ENCODE measurements around the gene EEFSEC.

Gene EEFSEC

DNA sequence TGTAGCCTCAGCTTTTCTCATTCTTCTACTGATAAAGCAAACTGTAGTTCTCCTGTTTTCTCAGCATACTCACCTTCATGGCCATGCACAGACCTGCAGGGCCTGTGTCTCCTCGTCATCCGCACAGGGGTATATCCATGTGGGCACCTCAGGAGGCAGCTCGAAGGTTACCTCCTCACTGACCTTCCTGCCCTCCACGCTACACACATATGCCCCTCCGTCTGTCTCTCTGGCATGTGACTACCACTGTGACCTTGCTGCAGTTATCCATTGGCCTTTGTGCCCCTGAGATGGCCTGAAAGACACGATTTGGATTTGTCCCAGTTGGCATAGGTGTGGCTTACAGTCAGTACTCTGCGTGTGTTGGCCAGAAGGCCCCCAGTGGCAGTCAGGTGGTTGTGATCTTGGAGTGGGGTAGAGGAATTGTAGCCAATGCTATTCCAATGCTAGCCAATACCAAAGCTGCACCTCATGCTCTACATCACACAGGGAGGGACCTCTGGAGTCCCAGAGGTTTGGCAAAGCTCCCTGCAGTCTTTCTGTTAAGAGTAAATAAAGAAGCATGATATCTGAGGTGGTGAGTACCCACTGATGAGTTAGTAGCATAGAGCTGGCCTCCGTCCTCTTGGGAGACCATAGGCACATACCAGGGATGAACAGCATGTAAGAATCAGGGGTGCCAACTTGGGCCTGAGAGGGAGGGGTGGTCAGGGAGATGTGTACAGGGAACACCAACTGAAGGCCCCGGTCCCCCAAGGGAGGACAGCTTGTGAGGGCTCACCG lies 143.4 kb downstream of the EEFSEC start:
- DNase-seq: no peak

- DNase-seq: no peak
Observed at GRCh38 chr3:128297401-128298138, 144.3 kb downstream of the EEFSEC start.

GRCh38 chr3:128301186-128302023 lies 148.1 kb downstream of the EEFSEC start:
- no peak for DNase-seq

DNA sequence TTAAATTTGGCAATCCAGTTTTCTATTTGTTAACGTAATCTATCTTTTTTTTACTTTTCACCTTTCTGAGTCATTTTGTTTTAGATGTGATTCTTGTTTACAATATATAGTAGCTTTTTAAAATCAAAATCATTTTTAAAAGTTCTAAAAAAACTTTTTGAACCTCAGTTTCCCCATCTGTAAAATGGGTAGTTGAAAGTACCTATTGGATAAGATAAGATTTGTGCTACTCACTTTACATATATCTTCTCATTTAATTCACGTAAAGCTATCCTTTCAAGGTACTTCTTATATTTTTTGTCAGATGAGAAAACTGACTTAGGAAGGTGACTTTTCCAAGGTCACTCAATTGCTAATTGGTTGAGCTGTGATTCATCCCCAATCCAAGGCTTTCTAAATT lies 153.2 kb downstream of the EEFSEC start:
- DNase-seq: no peak

DNA sequence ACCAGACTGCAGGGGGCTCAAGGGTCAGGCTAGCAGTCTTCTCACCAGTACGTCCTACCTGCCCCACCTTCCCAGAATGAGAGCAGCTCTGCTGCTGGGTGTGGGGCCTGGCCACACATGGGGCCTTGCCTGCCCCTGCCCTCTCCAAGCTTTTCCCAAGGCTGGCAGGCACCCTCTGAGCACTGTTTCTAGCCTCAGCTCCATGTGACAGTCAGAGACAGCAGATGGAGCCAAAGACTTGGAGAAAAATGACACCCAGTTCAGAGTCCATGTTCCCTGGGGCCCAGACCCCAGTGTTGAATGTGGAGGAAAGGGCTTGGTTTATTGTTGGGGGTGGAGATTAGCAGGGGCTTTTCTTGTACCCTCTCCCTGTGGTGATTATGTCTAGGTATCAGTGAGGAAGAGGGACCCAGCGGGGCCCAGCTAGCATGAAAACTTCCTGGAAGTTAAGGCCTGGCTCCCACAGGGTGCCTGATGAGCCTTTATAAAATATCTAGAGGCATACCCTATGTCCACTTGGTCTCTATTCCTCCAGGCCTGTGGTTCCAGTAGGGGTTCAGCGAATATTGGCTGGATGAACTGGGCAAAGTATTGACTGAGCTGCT lies 153.8 kb downstream of the EEFSEC start:
- no peak for DNase-seq

GRCh38 chr3:128307781-128308469 lies 154.6 kb downstream of the EEFSEC start:
- no peak for DNase-seq

DNA sequence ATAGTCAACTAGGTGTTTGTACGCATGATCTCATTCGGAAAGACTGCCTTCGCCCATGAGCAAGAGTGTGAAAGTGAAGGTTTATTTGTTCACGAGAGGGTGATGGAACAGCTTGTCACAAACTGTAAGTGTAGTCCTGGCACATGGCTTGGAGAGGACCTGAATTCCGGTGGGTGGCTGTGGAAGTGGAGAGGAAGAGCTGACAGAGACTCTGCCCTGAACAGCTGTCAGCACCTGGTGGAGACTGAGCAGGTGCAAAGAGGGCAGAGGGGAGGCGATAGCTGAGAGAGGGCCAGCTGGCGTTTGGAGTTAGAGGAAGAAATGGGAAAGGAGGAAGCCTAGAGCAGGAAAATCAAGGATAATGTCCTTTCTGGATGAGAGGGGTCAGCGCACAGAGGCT lies 155.7 kb downstream of the EEFSEC start:
- no peak for DNase-seq

GRCh38 chr3:128310286-128311058 lies 157.2 kb downstream of the EEFSEC start:
- no peak for DNase-seq

DNA sequence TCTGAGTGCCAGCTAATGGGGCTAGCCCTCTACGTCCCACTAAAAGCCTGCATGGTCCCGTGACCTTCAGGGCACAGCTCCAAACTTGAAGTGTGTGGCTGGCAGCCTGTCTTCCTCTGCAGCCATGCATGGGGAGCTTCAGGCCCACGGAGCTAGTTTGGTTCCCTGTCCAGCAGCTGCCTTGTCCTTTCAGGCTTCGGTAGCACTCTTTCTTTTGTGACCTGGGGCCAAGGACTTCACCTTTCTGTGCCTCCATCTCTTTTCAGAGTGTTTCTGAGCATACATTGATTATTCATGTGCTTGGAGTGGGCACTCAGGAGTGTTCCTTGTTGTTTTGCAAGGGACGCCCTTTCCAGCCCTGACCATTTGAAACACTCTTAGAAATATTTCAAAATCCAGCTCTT lies 158.2 kb downstream of the EEFSEC start:
- no peak for DNase-seq

- no peak for DNase-seq
Observed at GRCh38 chr3:128312271-128312670, 159.0 kb downstream of the EEFSEC start.

DNA sequence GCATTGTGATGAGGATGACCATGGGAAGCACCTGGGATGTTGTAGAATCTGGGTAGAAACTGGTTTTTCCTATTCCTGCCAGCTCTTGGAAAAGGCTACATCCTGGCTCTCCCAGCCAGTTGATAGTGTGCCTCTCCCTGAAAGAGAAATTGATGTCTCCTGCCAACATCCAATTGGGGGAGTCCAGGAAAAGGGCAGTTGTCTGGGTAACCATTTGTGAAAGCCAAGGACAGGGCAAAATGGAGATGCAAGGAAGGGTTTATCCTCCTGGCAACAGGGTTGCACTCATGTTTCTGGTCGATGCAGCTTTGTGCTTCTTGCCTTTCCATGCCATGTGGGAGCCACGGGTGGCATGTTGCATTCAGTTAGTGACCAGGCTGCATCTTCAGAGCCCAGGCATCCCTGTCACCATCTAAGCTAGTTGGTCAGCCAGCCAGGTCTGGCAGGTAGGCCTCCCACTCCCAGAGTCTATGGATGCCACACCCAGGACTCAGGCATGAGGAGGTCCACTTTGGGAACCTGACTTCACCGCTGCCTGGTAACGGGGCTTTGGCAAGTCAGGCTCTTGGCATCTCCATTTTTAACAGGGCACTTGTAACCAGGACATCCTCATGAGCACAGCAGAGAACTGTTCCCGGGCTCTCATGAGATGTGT lies 159.9 kb downstream of the EEFSEC start:
- DNase-seq: no peak

DNA sequence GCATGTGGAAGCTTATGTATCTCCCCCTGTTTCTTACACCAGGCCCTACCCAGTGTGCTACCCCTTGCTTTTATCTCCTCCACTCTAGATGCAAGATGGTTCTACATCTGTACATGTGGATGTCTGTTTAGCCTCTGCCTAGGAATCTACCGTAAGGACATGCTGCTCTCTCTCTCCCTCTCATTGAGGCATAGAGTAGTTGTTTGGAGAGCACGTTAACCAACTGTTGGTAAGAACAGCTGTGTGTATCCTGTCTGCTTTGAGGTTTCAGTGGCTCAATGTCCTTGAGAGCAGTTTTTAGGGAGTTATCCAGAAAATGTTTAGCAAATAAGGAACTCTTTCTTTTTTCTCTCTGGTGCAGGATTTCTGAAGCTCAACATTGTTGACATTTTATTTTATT lies 160.7 kb downstream of the EEFSEC start:
- DNase-seq: no peak

- no peak for DNase-seq
Observed at GRCh38 chr3:128315313-128315712, 162.0 kb downstream of the EEFSEC start.

GRCh38 chr3:128316481-128316891 lies 163.2 kb downstream of the EEFSEC start:
- DNase-seq: peak; percentile 19

GRCh38 chr3:128317101-128317697 lies 163.9 kb downstream of the EEFSEC start:
- no peak for DNase-seq

GRCh38 chr3:128317698-128318231 lies 164.5 kb downstream of the EEFSEC start:
- DNase-seq: no peak

GRCh38 chr3:128318275-128318941 lies 165.1 kb downstream of the EEFSEC start:
- DNase-seq: no peak

DNA sequence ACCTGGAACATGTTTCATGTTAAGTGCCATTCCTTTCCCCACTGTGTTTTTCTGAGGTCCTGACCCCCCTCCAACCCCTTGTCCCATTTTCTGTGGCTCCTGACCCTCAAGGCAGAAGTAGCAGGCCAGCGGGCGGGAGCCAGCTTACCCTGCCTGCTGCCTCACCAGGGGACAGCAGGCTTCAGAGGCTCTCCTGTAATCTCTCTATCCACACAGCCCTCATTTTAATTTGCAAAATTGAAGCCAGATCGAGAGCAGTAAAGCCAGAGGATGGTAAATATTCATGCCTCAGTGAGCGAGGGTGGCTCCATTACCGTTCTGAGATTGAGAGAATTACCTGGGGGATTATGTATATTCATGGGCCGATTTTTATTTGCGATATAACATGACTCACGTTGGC lies 165.8 kb downstream of the EEFSEC start:
- DNase-seq: no peak

DNA sequence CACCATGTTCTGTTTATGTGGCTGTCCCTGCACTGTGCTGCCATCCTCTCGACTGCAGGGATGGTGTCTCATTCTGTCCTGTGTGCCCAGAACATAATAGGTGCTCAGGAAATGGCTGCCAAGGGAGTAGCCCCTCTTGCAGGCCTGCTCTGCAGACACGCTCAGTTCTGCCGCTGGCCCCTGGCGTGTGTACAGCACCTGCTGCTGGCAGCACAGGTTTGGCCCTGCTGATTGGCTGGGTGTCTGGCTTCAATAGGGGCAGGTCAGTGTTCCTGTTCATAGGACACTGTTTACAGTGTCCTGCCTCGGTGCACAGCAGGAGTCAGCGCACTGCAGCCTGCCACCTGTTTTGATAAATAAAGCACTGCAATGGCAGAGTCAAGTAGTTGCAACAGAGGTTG lies 166.5 kb downstream of the EEFSEC start:
- DNase-seq: no peak
